Left lung (tissue), 10 donors: ENCODE data around the gene HDAC4. TPM values are rescaled to one million over a fixed set of nuclear protein-coding genes. Genes with fewer than 3 reads are reported as not detected.
A peak's percentile ranks its signal among the peaks of the same experiment; 100 is the strongest.

Experiments
- ATAC-seq: fragments of 200-7000 bp; cut with Tn5 transposase; one replicate; pipeline ENCODE4 v1.9.1; 2020; ENCODE audit warnings: moderate library complexity
- DNase-seq, 4 donors: peaks; one replicate each; pipeline ENCODE4 v3.0.0-alpha.2; 2013 to 2020
- H3K27ac ChIP-seq, 2 donors: fragments of 200-600 bp; sonication (generic) in 1 of 2; one replicate each; pipeline versions ENCODE4 v1.5.0 to v1.8.0; 2020 to 2021
- H3K27me3 ChIP-seq, 2 donors: fragments of 200-600 bp; sonication (generic) in 1 of 2; one replicate each; pipeline versions ENCODE4 v1.5.0 to v1.8.0; 2020 to 2021
- H3K36me3 ChIP-seq, 2 donors: fragments of 200-600 bp; sonication (generic) in 1 of 2; one replicate each; pipeline versions ENCODE4 v1.5.0 to v1.8.0; 2020 to 2021
- H3K4me1 ChIP-seq, 2 donors: fragments of 200-600 bp; one replicate each; pipeline ENCODE4 v1.8.0; 2021
- H3K4me3 ChIP-seq, 2 donors: fragments of 200-600 bp; sonication (generic) in 1 of 2; one replicate each; pipeline versions ENCODE4 v1.5.0 to v1.8.0; 2020 to 2021; ENCODE audit warnings: mild to moderate bottlenecking in 1 of 2
- H3K9me3 ChIP-seq, 2 donors: fragments of 200-600 bp; sonication (generic) in 1 of 2; one replicate each; pipeline versions ENCODE4 v1.5.0 to v1.8.0; 2020 to 2021
- intact Hi-C, 2 donors: fragments of 100-400 bp; cut with DNase I; formaldehyde crosslinking; loops; one replicate each; pipeline versions ENCODE4 v1.11.2 to v1.14.2; 2022
- polyA plus RNA-seq, 6 donors: library from polyadenylated mRNA; unstranded; fragments of 120-200 nt; gene quantifications; one replicate each; pipeline ENCODE4 v1.2.1, GENCODE V29; 2013; ENCODE audit not compliant: insufficient read length in 6 of 6
- total RNA-seq, 2 donors: library from RNA; stranded (reverse); fragmentation: NEBNext Ultra II Directional; extraction: Animal tissue kit (Norgen Biotek cat#: 25700); gene quantifications; one replicate each; pipeline ENCODE4 v1.2.1, GENCODE V29; 2021
- TF ChIP-seq, protein P1 (sequence below), 2 donors: fragments of 200-600 bp; sonication (generic) in 1 of 2; IDR thresholded peaks; one replicate each; pipeline versions ENCODE4 v1.5.0 to v1.8.0; 2021; ENCODE audit warnings: antibody characterized with exemption in 2 of 2
- donor health status: DM: no; HTN: yes; CAD: no.
- donor health status: DM: no; HTN: no; CAD: no.

The HDAC4 gene
- total and polyA plus RNA-seq, 8 donors: 9.9 to 36.8 (median 12.8) TPM

DNA sequence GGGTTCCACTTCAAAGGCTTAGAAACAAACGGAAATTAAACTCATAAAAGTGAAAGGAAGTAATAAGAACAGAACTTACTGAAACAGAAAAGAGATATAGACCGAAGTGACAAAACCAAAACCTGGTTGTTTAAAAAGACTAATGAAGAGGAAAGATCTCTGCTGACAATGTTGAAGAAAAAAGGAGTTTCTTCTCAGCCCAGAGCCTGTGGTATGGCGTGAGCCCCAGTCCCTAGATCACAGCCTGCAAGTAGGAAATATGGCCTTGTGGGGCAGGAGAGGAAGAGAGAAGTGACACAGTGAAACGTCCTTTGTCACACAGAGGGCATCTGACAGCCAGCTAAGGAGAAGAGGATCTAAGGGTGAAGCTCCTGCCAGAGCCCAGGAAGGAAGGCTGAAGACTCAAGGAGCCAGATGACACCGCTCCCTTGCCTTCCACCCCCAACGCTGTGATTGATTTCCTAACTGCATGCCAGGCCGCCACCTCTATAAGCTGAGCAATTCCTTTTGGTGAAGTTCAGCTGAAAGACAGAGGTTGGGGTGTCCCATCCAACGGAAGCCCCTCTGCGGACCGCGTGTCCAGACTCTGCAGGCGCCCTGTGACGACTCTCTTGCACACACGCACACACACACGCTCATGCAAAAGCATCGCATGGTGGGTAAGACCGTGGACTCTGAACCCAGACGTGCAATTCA is 141.1 kb downstream of the HDAC4 start:
- TF ChIP-seq, protein P1, sequence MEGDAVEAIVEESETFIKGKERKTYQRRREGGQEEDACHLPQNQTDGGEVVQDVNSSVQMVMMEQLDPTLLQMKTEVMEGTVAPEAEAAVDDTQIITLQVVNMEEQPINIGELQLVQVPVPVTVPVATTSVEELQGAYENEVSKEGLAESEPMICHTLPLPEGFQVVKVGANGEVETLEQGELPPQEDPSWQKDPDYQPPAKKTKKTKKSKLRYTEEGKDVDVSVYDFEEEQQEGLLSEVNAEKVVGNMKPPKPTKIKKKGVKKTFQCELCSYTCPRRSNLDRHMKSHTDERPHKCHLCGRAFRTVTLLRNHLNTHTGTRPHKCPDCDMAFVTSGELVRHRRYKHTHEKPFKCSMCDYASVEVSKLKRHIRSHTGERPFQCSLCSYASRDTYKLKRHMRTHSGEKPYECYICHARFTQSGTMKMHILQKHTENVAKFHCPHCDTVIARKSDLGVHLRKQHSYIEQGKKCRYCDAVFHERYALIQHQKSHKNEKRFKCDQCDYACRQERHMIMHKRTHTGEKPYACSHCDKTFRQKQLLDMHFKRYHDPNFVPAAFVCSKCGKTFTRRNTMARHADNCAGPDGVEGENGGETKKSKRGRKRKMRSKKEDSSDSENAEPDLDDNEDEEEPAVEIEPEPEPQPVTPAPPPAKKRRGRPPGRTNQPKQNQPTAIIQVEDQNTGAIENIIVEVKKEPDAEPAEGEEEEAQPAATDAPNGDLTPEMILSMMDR (IDR thresholded peaks at IDR 0.05): no peak
- ATAC-seq (peak; percentile 51), DNase-seq (no peak)
- no peaks in the 10 kb centered on the region for H3K27me3 ChIP-seq
- H3K36me3 ChIP-seq: no peaks in the 10 kb centered on the region
- peak overlapping the region; percentile 19 to 80 for H3K27ac ChIP-seq
- intact Hi-C loops: no loop called here
- H3K4me1 ChIP-seq: peaks cover 13 to 92% of the 10 kb centered on the region in 2 donors
- no peaks in the 10 kb centered on the region for H3K9me3 ChIP-seq
- no peak overlapping the region for H3K4me3 ChIP-seq

DNA sequence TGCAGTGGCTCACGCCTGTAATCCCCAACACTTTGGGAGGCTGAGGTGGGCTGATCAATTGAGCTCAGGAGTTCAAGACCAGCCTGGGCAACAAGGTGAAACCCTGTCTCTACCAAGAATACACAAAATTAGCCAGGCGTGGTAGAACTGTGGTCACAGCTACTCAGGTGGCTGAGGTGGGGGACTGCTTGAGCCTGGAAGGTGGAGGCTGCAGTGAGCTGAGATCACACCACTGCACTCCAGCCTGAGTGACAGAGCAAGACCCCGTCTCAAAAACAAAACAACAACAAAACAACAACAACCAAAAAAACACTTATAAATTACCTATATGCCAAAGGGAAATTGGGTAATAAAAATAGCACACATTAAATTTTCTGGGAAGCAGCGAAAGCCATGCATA is 141.6 kb downstream of the HDAC4 start:
- Histone ChIP-seq H3K9me3 (no peaks in the 10 kb centered on the region), H3K27me3 (no peaks in the 10 kb centered on the region), H3K27ac (peak overlapping the region in 1 of 2 donors; percentile 80), H3K36me3 (no peaks in the 10 kb centered on the region), H3K4me1 (peaks cover 8 to 92% of the 10 kb centered on the region in 2 donors), H3K4me3 (no peak overlapping the region)
- DNase-seq: no peak
- intact Hi-C loops: no loop called here
- ATAC-seq: no peak
- TF ChIP-seq, protein P1 (IDR thresholded peaks at IDR 0.05): no peak

DNA sequence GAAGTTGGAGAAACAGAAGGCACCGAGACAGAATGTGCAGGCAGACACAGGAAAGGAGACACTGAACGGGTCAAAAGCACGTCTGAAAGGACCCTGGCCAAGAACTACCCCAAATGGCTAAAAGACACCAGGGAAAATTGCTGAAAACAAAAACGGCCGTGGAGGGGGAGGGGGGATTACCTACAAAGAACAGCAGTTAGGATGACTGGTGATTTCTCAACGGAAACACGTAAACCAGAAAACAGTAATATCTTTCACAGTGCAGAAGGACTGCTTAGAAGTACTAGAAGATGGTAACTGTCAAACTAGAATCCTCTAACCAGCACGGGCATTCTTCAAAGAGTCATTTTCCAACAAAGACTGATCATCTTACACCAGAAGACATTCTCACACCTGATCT is 142.6 kb downstream of the HDAC4 start:
- ATAC-seq: no peak
- Histone ChIP-seq H3K27ac (peak overlapping the region in 1 of 2 donors; percentile 73), H3K4me3 (no peak overlapping the region), H3K4me1 (peaks cover 0 to 92% of the 10 kb centered on the region in 2 donors), H3K27me3 (no peaks in the 10 kb centered on the region), H3K9me3 (no peaks in the 10 kb centered on the region), H3K36me3 (no peaks in the 10 kb centered on the region)
- TF ChIP-seq, protein P1 (IDR thresholded peaks at IDR 0.05): no peak
- no peak for DNase-seq
- intact Hi-C loops: no loop called here

DNA sequence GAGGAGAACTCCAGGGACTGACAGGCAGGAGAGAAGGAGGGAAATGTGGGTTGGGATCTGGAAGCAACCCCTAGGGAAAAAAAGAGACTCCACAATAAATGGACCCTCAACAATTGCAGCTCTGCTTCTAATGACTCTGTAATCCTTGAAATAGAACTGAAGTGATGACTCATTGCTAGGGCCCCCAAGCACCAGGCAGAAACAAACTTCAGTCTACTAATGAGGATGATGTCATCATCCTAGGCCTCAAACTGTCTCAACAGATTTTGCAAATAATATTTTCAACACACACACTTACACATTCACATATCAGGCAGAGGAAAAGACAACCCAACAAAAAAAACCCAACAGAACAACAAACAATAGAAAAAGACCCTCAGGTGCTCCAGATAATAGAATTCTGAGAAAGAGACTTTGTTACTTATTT is 143.3 kb downstream of the HDAC4 start:
- Histone ChIP-seq H3K9me3 (no peaks in the 10 kb centered on the region), H3K27me3 (no peaks in the 10 kb centered on the region), H3K4me3 (no peak overlapping the region), H3K27ac (peak overlapping the region in 1 of 2 donors; percentile 73), H3K36me3 (no peaks in the 10 kb centered on the region), H3K4me1 (peaks cover 4 to 93% of the 10 kb centered on the region in 2 donors)
- TF ChIP-seq, protein P1 (IDR thresholded peaks at IDR 0.05): no peak
- intact Hi-C loops: no loop called here
- ATAC-seq (peak; percentile 55), DNase-seq (no peak)

DNA sequence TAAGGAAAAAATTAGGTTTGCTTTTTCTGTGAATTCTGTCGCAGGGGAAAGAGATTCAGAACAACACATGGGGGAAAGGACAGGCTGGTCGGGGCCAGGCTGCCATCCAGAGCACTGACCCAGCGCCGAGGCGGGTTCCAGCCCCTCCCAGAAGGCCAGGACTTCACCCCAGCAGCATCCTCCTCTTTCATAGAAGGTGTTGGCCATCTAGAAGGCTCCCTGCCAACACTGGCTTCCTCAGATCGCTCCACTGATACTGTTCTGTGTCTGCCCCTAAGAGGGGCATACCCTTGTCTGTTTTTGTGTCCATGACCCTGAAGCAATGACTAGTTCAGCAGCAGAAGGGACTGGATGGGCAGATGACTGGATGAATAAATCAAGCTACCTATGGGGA is 144.5 kb downstream of the HDAC4 start:
- H3K9me3 ChIP-seq: no peaks in the 10 kb centered on the region
- no peaks in the 10 kb centered on the region for H3K27me3 ChIP-seq
- TF ChIP-seq, protein P1 (IDR thresholded peaks at IDR 0.05): no peak
- no peak overlapping the region for H3K27ac ChIP-seq
- ATAC-seq (no peak), DNase-seq (no peak)
- no peak overlapping the region for H3K4me3 ChIP-seq
- H3K36me3 ChIP-seq: no peaks in the 10 kb centered on the region
- intact Hi-C loops: no loop called here
- peaks cover 6 to 97% of the 10 kb centered on the region in 2 donors for H3K4me1 ChIP-seq
